Activated naive CD8-positive, alpha-beta T cell treated with anti-CD3 and anti-CD28 coated beads, Interleukin-2, amount 10 ng/mL, durations not matched to agents 7 days and 5 days (primary cell): ENCODE results near the gene TK2. TPM values are rescaled to one million over a fixed set of nuclear protein-coding genes. Genes with fewer than 3 reads are reported as not detected.
"Not testable (repeated sequence)": the region's sequence is repeated elsewhere in the genome, so short reads cannot be mapped to it uniquely, and the experiment has no call there.

ENCODE experiments used
- ATAC-seq: fragments of 150-1000 bp; cut with Tn5 transposase; one replicate; pipeline ENCODE4 v1.10.0; 2021; ENCODE audit warnings: low read depth, moderate library complexity
- POLR2A ChIA-PET: fragments of 350-600 bp; sonication (Branson Sonifier 250); formaldehyde crosslinking; loops from one replicate; lab custom pipeline; 2021; ENCODE audit warnings: antibody characterized with exemption; lab: Charles Lee
- DNase-seq: peaks from one replicate; pipeline ENCODE4 v3.0.0; 2021
- H3K27ac Mint-ChIP-seq: one replicate; pipeline ENCODE4 v1.8.0; 2022; ENCODE audit warnings: mild to moderate bottlenecking, mixed read lengths
- H3K27me3 Mint-ChIP-seq: one replicate; pipeline ENCODE4 v1.8.0; 2022; ENCODE audit warnings: mild to moderate bottlenecking, moderate library complexity, mixed read lengths
- H3K36me3 Mint-ChIP-seq: one replicate; pipeline ENCODE4 v1.8.0; 2021; ENCODE audit warnings: mild to moderate bottlenecking, mixed read lengths
- H3K4me1 Mint-ChIP-seq: one replicate; pipeline ENCODE4 v1.8.0; 2021; ENCODE audit warnings: mixed read lengths
- H3K4me3 Mint-ChIP-seq: one replicate; pipeline ENCODE4 v1.8.0; 2022; ENCODE audit warnings: mild to moderate bottlenecking, moderate library complexity, mixed read lengths
- H3K9me3 Mint-ChIP-seq: one replicate; pipeline ENCODE4 v1.8.0; 2021; ENCODE audit warnings: mixed read lengths
- total RNA-seq, 2 experiments: library from RNA; stranded (reverse); gene quantifications; one replicate each; pipeline ENCODE4 v1.2.3, GENCODE V29; 2021

TK2 gene
- 1 to 10 TPM; 7.0 to 8.6 TPM for total RNA-seq

DNA sequence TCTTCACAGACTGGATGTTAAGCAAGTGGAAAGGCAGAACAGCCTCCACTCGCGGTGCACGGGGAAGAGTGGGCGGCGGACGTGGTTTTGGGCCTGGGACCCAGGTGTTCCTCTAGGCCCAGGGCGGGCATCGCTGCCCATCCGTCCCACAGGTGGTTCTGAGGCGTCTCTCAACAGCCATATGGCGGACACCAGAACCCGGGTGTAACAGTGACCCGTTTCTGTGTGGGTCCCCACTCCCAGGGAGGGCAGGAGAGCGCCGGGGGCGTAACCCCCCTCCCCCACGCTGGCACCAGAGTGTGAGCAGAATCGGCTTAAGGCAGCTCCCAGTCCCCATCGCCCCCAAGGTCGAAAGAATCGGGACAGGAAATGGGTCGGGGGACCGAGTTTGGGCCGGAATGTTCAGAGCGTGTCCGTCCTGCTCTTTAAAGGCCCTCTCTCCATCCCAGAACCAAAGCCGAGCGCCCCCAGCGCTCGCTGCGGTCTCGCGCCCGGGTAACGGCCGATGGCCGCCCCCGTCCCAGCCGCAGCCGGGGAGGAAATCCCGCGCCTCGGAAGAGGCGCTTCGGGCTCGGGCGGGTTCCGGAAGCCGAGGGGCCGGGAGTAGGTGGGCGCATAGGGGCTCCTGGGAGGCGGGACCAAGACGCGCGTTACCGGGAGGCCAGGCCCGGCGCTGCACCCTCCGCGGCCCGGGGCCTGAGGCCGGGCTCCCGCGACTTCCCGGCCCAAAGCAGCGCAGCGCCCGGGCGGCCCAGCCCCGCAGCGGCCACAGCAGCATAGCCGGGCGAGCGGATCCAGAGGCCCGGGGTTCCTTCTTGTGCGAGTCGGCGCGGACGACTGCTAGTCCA, at the start of gene TK2:
Gene TK2 (minus strand): TSS at position 839 of the 848 bp plus-strand sequence. CDS start 61 bp downstream, at position 778.
- POLR2A ChIA-PET: interaction anchor here (0.6 to 13.2 kb wide), 3 partner anchors 8 to 54 kb away, joined by 3 to 157 read pairs (median 7); partner anchors contain the start of gene CMTM3
- peaks cover 49% of the 10 kb centered on the region for H3K4me1 Mint-ChIP-seq
- H3K36me3 Mint-ChIP-seq: peaks cover 13% of the 10 kb centered on the region
- DNase-seq (peak; percentile 70), ATAC-seq (peak; percentile 28)
- H3K4me3 Mint-ChIP-seq: peak within 1 kb of the TSS; percentile 96
- H3K27me3 Mint-ChIP-seq: no peaks in the 10 kb centered on the region
- peak within 1 kb of the TSS; percentile 64 for H3K27ac Mint-ChIP-seq
- H3K9me3 Mint-ChIP-seq: no peaks in the 10 kb centered on the region

DNA sequence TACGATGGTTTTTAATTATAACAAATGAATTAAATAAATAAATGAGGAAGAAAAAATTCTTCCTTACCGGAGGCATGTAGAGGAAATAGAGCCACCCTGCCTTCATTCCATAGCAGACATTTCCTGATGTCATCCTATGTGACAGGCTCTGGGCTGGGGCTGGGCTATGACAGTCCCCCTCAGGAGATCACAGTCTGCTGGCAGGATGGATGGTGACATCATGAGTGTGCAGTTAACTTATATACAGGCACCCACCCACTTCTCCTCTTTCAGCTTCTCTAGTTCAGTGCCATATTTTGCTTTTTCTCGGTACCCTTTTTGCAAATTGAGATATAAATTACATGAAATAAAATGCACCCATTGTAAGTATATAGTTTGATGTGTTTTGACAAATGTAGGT, 48.2 kb upstream of the TK2 start:
- DNase-seq (no peak), ATAC-seq (peak; percentile 82)
- POLR2A ChIA-PET: interaction anchor here (0.6 to 3.0 kb wide), 10 partner anchors 9 to 275 kb away, joined by 3 to 19 read pairs (median 4); partner anchors contain the start of genes CKLF and CMTM2
- H3K36me3 Mint-ChIP-seq: peaks cover 12% of the 10 kb centered on the region
- H3K27ac Mint-ChIP-seq: peak overlapping the region; percentile 98
- peaks cover 40% of the 10 kb centered on the region for H3K4me1 Mint-ChIP-seq
- H3K9me3 Mint-ChIP-seq: peaks cover 6% of the 10 kb centered on the region
- H3K4me3 Mint-ChIP-seq: peak overlapping the region; percentile 46
- H3K27me3 Mint-ChIP-seq: no peaks in the 10 kb centered on the region

DNA sequence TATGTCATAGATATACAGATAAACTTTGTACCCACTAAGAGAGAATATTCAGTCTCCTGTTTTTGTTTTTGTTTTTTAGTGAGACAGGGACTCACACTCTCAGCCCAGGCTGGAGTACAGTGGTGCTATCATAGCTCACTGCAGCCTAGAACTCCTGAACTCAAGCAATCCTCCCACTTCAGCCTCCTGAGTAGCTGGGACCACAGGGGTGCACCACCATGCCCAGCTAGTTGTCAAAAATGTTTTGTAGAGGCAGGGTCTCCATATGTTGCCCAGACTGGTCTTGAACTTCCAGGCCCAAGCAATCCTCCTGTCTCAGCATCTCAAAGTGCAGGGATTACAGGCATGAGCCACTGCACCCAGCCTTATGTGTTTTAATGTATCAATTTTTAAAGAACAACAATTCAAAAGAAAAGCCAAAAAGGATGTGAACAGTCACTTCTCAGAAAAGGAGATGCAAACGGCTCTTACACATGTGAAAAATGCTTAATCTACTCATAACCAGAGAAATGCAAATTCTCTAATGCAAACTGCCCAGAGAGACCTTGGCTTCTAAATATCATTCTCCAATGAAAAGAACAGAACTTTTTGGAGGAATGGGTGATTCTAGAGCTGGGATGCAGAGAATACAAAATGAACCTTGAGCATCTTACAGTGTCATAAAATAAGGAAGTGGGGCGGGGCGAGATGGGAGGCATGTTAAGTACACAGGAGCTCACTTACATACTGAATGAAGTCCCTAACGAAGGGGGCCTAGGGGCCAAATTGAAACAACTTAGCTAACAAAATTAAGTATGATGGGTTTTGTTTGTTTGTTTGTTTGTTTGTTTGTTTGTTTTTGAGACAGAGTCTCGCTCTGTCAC, 47.3 kb upstream of the TK2 start:
- ATAC-seq (peak; percentile 60), DNase-seq (no peak)
- Mint-ChIP-seq H3K27ac (peak overlapping the region; percentile 98), H3K4me1 (peaks cover 36% of the 10 kb centered on the region), H3K4me3 (peak overlapping the region; percentile 79), H3K36me3 (peaks cover 12% of the 10 kb centered on the region), H3K27me3 (no peaks in the 10 kb centered on the region), H3K9me3 (peaks cover 6% of the 10 kb centered on the region)
- POLR2A ChIA-PET: interaction anchor here (0.6 to 3.0 kb wide), 7 partner anchors 17 to 276 kb away, joined by 3 to 19 read pairs (median 4); partner anchors contain the start of gene CKLF

DNA sequence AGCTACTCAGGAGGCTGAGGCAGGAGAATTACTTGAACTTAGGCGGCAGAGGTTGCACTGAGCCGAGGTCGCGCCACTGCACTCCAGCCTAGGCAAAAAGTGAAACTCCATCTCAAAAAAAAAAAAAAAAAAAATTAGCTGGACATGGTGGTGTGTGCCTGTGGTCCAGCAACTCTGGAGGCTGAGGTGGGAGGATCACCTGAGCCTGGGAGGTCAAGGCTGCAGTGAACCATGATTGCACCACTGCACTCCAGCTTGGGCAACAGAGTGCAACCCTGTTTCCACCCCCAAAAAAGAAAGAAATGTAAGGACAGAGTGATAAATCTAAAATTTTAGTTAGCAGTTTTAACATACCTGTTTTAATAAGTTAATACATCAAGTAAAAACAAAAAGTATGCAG, 46.6 kb upstream of the TK2 start:
- POLR2A ChIA-PET: interaction anchor here (0.6 to 3.0 kb wide), 5 partner anchors 44 to 276 kb away, joined by 3 to 19 read pairs (median 4); partner anchors contain the start of gene CKLF
- not testable (repeated sequence) for H3K27me3 Mint-ChIP-seq, ATAC-seq, DNase-seq, H3K9me3 Mint-ChIP-seq
- Mint-ChIP-seq H3K4me3 (peak overlapping the region; percentile 42), H3K36me3 (peaks cover 14% of the 10 kb centered on the region), H3K27ac (peak overlapping the region; percentile 98), H3K4me1 (peaks cover 38% of the 10 kb centered on the region)

DNA sequence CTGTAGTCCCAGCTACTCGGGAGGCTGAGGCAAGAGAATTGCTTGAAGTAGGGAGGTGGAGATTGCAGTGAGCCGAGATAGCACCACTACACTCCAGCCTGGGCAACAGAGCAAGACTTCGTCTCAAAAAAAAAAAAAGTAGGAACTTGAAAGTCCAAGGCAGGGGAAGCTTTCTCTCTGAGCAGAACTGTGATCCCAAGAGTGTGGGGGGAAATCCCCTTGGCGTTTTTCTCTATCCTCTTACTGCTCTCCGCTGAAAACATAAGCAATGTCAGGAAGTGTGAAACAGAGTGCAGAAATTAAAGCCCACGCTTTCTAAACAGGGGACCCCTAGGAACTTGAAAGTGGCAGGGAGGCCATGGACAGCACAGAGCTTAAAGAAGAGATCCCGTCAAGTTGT, 44.8 kb upstream of the TK2 start:
- no peak overlapping the region for H3K27ac Mint-ChIP-seq

DNA sequence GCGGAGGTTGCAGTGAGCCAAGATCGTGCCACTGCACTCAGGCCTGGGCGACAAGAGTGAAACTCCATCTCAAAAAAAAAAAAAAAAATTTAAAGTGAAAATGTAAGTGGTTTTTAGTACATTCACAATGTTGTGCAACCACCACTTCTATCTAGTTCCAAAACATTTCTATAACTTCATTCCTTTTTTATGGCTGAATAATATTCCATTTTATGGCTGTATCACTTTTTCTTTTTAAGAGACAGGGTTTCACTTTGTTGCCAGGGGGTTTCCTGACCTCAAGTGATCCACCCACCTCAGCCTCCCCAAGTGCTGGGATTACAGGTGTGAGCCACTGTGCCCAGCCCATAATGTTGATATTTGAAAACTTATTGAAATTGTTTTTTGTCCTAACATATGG, 42.9 kb upstream of the TK2 start:
- no peak for ATAC-seq
- POLR2A ChIA-PET: no interaction called here
- peaks cover 3% of the 10 kb centered on the region for H3K36me3 Mint-ChIP-seq
- H3K4me1 Mint-ChIP-seq: peaks cover 42% of the 10 kb centered on the region
- H3K27me3 Mint-ChIP-seq: no peaks in the 10 kb centered on the region
- DNase-seq: no peak
- no peak overlapping the region for H3K27ac Mint-ChIP-seq
- no peak overlapping the region for H3K4me3 Mint-ChIP-seq
- H3K9me3 Mint-ChIP-seq: no peaks in the 10 kb centered on the region

More for the DNA sequence above, 44.8 kb upstream of the TK2 start:
- POLR2A ChIA-PET: interaction anchor here (1.3 kb wide), 1 partner anchor 9 kb away, joined by 8 read pairs; the partner anchor contains the start of gene CMTM3
- DNase-seq (no peak), ATAC-seq (no peak)
- Mint-ChIP-seq H3K36me3 (peaks cover 4% of the 10 kb centered on the region), H3K4me3 (no peak overlapping the region), H3K9me3 (no peaks in the 10 kb centered on the region), H3K4me1 (peaks cover 40% of the 10 kb centered on the region), H3K27me3 (no peaks in the 10 kb centered on the region)

DNA sequence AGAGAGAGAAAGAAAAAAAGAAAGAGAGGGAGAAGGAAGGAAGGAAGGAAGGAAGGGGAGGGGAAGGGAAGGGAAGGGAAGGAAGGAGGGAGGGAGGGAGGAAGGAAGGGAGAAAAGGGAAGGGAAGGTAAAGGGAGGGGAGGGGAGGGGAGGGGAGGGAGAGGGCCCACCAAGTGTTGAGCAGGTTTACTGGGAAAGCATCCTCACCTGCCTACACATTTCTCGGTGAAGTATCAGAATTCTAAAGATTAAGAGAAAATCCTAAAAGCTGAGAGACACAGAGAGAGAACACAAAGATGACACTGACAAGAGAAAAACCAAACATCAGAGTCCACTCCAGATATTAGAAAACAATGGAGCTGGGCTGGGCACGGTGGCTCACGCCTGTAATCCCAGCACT, 42.3 kb upstream of the TK2 start:
- H3K27ac Mint-ChIP-seq: no peak overlapping the region

DNA sequence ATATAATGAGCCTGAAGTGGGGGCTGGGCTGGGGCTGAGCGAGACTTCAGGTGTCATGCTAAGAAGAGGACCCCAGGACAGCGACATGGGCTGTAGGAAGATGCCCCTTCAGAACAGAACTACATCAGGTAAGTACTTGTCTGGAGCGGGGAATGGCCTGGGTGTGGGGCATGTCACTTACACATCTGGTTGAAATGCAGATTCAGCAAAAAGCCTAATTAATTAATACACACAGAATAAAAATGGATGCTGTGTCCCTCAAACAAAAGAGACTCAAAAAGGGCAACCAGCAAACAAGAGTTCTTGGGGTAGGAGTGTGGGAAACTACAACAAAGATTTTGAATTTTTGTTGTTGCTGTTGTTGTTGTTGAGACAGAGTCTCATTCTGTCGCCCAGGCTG, 41.1 kb upstream of the TK2 start:
- DNase-seq (no peak), ATAC-seq (no peak)
- peak overlapping the region; percentile 82 for H3K4me3 Mint-ChIP-seq
- H3K4me1 Mint-ChIP-seq: peaks cover 41% of the 10 kb centered on the region
- POLR2A ChIA-PET: interaction anchor here (1.1 to 3.0 kb wide), 6 partner anchors 9 to 184 kb away, joined by 5 to 29 read pairs (median 11); partner anchors contain the start of genes CKLF and CMTM3
- H3K27ac Mint-ChIP-seq: peak overlapping the region; percentile 83
- H3K27me3 Mint-ChIP-seq: no peaks in the 10 kb centered on the region
- no peaks in the 10 kb centered on the region for H3K9me3 Mint-ChIP-seq
- peaks cover 1% of the 10 kb centered on the region for H3K36me3 Mint-ChIP-seq

More for the DNA sequence above, 42.3 kb upstream of the TK2 start:
- ATAC-seq: no peak
- Mint-ChIP-seq H3K4me1 (peaks cover 42% of the 10 kb centered on the region), H3K9me3 (no peaks in the 10 kb centered on the region), H3K36me3 (peaks cover 1% of the 10 kb centered on the region), H3K4me3 (no peak overlapping the region), H3K27me3 (no peaks in the 10 kb centered on the region)
- POLR2A ChIA-PET: no interaction called here
- DNase-seq: no peak

DNA sequence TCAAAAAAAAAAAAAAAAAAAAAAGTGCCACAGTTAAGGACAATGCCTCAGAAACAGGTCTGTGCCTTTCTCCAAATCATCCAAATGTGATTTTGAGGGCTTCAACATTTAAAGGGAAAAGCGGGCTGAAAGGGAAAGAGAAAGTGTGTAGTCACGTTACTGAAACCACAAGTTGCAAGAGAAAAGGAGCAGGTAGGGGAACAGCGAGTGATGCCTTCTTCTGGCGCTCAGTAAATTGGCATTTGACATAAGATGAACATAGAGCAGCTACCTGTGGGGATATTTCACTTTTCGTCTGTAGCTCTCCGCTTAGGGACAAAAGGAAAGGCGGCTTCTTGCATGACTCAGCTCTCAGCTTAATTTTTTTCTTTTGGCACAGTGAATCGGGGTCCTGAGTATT, 40.4 kb upstream of the TK2 start:
- no peaks in the 10 kb centered on the region for H3K9me3 Mint-ChIP-seq
- H3K27ac Mint-ChIP-seq: peak overlapping the region; percentile 83
- H3K4me1 Mint-ChIP-seq: peaks cover 47% of the 10 kb centered on the region
- H3K27me3 Mint-ChIP-seq: no peaks in the 10 kb centered on the region
- POLR2A ChIA-PET: interaction anchor here (0.7 to 3.0 kb wide), 9 partner anchors 10 to 183 kb away, joined by 3 to 29 read pairs (median 7); partner anchors contain the start of genes CKLF and CMTM3
- peaks cover 1% of the 10 kb centered on the region for H3K36me3 Mint-ChIP-seq
- DNase-seq: no peak
- ATAC-seq: peak; percentile 33
- peak overlapping the region; percentile 82 for H3K4me3 Mint-ChIP-seq

DNA sequence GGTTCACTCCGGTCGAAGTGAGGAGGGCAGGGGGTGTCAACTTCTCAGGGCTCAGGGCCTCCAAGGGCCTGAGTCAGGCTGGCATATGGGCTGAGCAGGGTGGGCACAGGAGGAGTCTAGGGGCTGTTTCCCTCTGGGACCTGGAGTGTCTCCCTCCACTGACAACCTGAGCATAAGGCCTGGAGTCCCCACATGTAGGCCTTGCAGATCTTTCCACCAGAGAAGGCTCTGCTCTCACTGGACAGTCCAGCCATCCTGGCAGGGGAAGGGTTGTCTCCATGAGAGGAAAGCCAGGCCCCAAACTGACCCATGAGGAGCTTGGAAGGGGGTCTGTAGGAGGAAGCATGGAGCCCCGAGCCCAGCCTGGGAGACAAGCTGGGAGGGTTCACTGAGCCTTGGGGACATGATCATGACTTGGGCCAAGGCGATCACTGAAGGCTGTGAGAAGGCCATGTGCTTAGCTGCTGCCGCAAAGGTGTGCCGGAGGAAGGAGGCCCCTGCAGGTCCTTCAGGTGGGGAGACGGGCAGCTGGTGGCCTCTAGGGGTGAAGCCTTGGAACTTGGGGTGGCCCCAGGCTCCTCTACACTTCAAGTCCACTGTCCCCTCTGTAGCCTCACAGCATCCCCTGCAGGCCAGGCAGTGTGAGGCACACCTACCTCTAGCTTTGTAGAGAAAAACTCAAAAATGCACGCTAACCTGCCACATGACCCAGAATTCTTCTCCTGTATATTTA, 39.2 kb upstream of the TK2 start:
- Mint-ChIP-seq H3K27me3 (no peaks in the 10 kb centered on the region), H3K4me1 (peaks cover 46% of the 10 kb centered on the region), H3K36me3 (peaks cover 1% of the 10 kb centered on the region), H3K27ac (peak overlapping the region; percentile 77), H3K9me3 (no peaks in the 10 kb centered on the region), H3K4me3 (peak overlapping the region; percentile 82)
- ATAC-seq (peak; percentile 98), DNase-seq (peak; percentile 74)
- POLR2A ChIA-PET: interaction anchor here (0.7 to 3.0 kb wide), 9 partner anchors 9 to 182 kb away, joined by 3 to 29 read pairs (median 7); partner anchors contain the start of genes CKLF and CMTM3

DNA sequence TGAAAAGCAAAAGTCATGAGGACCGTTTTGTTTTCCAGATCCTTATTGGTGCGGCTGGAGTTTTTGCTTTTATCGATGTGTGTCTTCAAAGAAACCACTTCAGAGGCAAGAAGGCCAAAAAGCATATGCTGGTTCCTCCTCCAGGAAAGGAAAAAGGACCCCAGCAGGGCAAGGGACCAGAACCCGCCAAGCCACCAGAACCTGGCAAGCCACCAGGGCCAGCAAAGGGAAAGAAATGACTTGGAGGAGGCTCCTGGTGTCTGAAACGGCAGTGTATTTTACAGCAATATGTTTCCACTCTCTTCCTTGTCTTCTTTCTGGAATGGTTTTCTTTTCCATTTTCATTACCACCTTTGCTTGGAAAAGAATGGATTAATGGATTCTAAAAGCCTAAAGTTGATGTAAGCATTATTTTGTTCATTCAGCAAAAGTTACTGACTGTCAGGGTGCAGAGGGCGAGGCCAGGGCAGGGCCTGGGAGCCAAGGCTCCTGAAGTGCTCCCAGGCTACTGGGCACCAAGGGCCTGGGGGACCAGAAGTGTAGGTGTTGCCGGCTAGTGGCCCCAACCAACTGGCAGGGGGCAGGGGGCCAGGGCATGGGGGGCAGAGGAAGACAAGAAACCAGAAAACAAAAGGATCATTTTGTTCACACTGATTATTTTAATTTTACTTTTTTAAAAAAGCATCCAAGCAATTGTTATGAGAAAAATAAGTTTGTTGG, 38.1 kb upstream of the TK2 start:
- POLR2A ChIA-PET: interaction anchor here (3.0 kb wide), 1 partner anchor 181 kb away, joined by 15 read pairs; no protein-coding TSS in a partner anchor
- peak overlapping the region; percentile 80 for H3K4me3 Mint-ChIP-seq
- ATAC-seq (no peak), DNase-seq (no peak)
- H3K27me3 Mint-ChIP-seq: no peaks in the 10 kb centered on the region
- H3K36me3 Mint-ChIP-seq: peaks cover 1% of the 10 kb centered on the region
- no peaks in the 10 kb centered on the region for H3K9me3 Mint-ChIP-seq
- peaks cover 48% of the 10 kb centered on the region for H3K4me1 Mint-ChIP-seq
- peak overlapping the region; percentile 68 for H3K27ac Mint-ChIP-seq
